WTC11 (cell line): ENCODE measurements around the gene RGMA. TPM values are rescaled to one million over a fixed set of nuclear protein-coding genes. Genes with fewer than 3 reads are reported as not detected.

ENCODE experiments used
- ATAC-seq: fragments of 200-7000 bp; cut with Tn5 transposase; 2 replicates; pipeline ENCODE4 v1.10.0; 2021; ENCODE audit warnings: mild to moderate bottlenecking, moderate library complexity
- CTCF ChIA-PET: fragments of 300-600 bp; sonication (Branson Sonifier 250); formaldehyde crosslinking; loops from one replicate; lab custom pipeline; 2021; ENCODE audit warnings: antibody characterized with exemption; lab: Charles Lee
- POLR2A ChIA-PET: fragments of 350-600 bp; sonication (Branson Sonifier 250); formaldehyde crosslinking; loops from one replicate; lab custom pipeline; 2021; ENCODE audit warnings: antibody characterized with exemption; lab: Charles Lee
- DNase-seq: peaks from one replicate; pipeline ENCODE4 v3.0.0; 2021; ENCODE audit warnings: low spot score
- H3K27ac Mint-ChIP-seq: 2 replicates; pipeline ENCODE4 v1.8.0; 2021; ENCODE audit warnings: mixed read lengths
- H3K27me3 Mint-ChIP-seq: 2 replicates; pipeline ENCODE4 v1.8.0; 2021; ENCODE audit warnings: low read depth, mild to moderate bottlenecking, moderate library complexity, mixed read lengths
- H3K36me3 Mint-ChIP-seq: 2 replicates; pipeline ENCODE4 v1.8.0; 2021; ENCODE audit warnings: mixed read lengths
- H3K4me1 Mint-ChIP-seq: 2 replicates; pipeline ENCODE4 v1.8.0; 2022; ENCODE audit warnings: mixed read lengths
- H3K4me3 Mint-ChIP-seq: 2 replicates; pipeline ENCODE4 v1.8.0; 2021; ENCODE audit warnings: mild to moderate bottlenecking, moderate library complexity, mixed read lengths
- H3K9me3 Mint-ChIP-seq: 2 replicates; pipeline ENCODE4 v1.8.0; 2021; ENCODE audit warnings: mixed read lengths
- ATF2 ChIP-seq: sonication (generic); formaldehyde crosslinking; IDR thresholded peaks from 2 replicates; pipeline ENCODE4 v1.8.1; 2022; ENCODE audit warnings: low read depth, missing genetic modification reagents, borderline replicate concordance
- ATF3 ChIP-seq: sonication (generic); formaldehyde crosslinking; conservative IDR thresholded peaks from 2 replicates; pipeline ENCODE4 v1.8.1; 2022; ENCODE audit warnings: mild to moderate bottlenecking, missing genetic modification reagents
- ERG ChIP-seq: fragments of 250-450 bp; sonication (Bioruptor Pico); IDR thresholded peaks from 2 replicates; pipeline ENCODE4 v1.8.0; 2021; ENCODE audit warnings: mild to moderate bottlenecking
- HMGA2 ChIP-seq: fragments of 250-450 bp; sonication (Bioruptor Pico); IDR thresholded peaks from 2 replicates; pipeline ENCODE4 v1.4.0; 2021; ENCODE audit warnings: mild to moderate bottlenecking, moderate library complexity
- JAZF1 ChIP-seq: fragments of 250-450 bp; sonication (Bioruptor Pico); IDR thresholded peaks from 2 replicates; pipeline ENCODE4 v1.9.0; 2021; ENCODE audit warnings: moderate library complexity, mild to moderate bottlenecking, inconsistent platforms
- MXD4 ChIP-seq: fragments of 250-450 bp; sonication (Bioruptor Pico); IDR thresholded peaks from 2 replicates; pipeline ENCODE4 v1.8.0; 2021; ENCODE audit warnings: mild to moderate bottlenecking, moderate library complexity, borderline replicate concordance
- NFE2L1 ChIP-seq: sonication (generic); formaldehyde crosslinking; IDR thresholded peaks from 2 replicates; pipeline ENCODE4 v1.8.1; 2023; ENCODE audit warnings: missing genetic modification reagents
- PREB ChIP-seq: sonication (generic); formaldehyde crosslinking; IDR thresholded peaks from 2 replicates; pipeline ENCODE4 v1.8.1; 2022; ENCODE audit warnings: mild to moderate bottlenecking, missing genetic modification reagents, moderate library complexity, borderline replicate concordance
- RORB ChIP-seq: fragments of 250-450 bp; sonication (Bioruptor Pico); IDR thresholded peaks from 2 replicates; pipeline ENCODE4 v1.9.0; 2021; ENCODE audit warnings: mild to moderate bottlenecking
- TCF7 ChIP-seq: sonication (generic); formaldehyde crosslinking; IDR thresholded peaks from 2 replicates; pipeline ENCODE4 v1.8.0; 2022; ENCODE audit warnings: mild to moderate bottlenecking, low read depth, missing genetic modification reagents, moderate library complexity
- ZNF138 ChIP-seq: sonication (generic); formaldehyde crosslinking; conservative IDR thresholded peaks from 2 replicates; pipeline ENCODE4 v1.8.1; 2022; ENCODE audit warnings: mild to moderate bottlenecking, moderate library complexity, missing genetic modification reagents
- ZNF219 ChIP-seq: sonication (generic); formaldehyde crosslinking; IDR thresholded peaks from 2 replicates; pipeline ENCODE4 v1.8.0; 2023; ENCODE audit warnings: missing genetic modification reagents, mild to moderate bottlenecking, borderline replicate concordance
- ZNF423 ChIP-seq: fragments of 250-450 bp; sonication (Bioruptor Pico); IDR thresholded peaks from 2 replicates; pipeline ENCODE4 v2.1.2; 2022; ENCODE audit warnings: mild to moderate bottlenecking, moderate library complexity
- ZSCAN18 ChIP-seq: fragments of 250-450 bp; sonication (Bioruptor Pico); IDR thresholded peaks from 2 replicates; pipeline ENCODE4 v2.1.2; 2022; ENCODE audit warnings: mild to moderate bottlenecking, moderate library complexity
- total RNA-seq: library from RNA; stranded (reverse); gene quantifications from 3 replicates; pipeline ENCODE4 v1.2.3, GENCODE V29; 2021
- TF ChIP-seq, protein P1 (sequence below): fragments of 250-450 bp; sonication (Bioruptor Pico); IDR thresholded peaks from 2 replicates; pipeline ENCODE4 v1.9.0; 2021; ENCODE audit warnings: moderate library complexity, mild to moderate bottlenecking, inconsistent platforms, borderline replicate concordance
- TF ChIP-seq, protein P2 (sequence below): sonication (generic); formaldehyde crosslinking; conservative IDR thresholded peaks from 2 replicates; pipeline ENCODE4 v1.8.1; 2023; ENCODE audit warnings: mild to moderate bottlenecking, low read depth, missing genetic modification reagents, moderate library complexity
- TF ChIP-seq, protein P3 (sequence below): sonication (generic); formaldehyde crosslinking; IDR thresholded peaks from 2 replicates; pipeline ENCODE4 v1.8.1; 2022; ENCODE audit warnings: mild to moderate bottlenecking, moderate library complexity, missing genetic modification reagents

Gene RGMA
- total RNA-seq, 1 experiment from 2014 or later: 47.2 TPM

GRCh38 chr15:93081399-93081798, 7.6 kb downstream of the RGMA start:
- ChIA-PET POLR2A (no interaction called here), CTCF (interaction anchor here (1.4 to 1.6 kb wide), 2 partner anchors 51 to 253 kb away, joined by 3 to 5 read pairs; no protein-coding TSS in a partner anchor)
- Mint-ChIP-seq H3K36me3 (0 out of 2 replicates have a peak, but pooled peaks cover 5% of the 10 kb centered on the region), H3K4me1 (peaks cover 25% of the 10 kb centered on the region), H3K27me3 (peaks cover 2% of the 10 kb centered on the region), H3K9me3 (no peaks in the 10 kb centered on the region)
- no peak for DNase-seq
- no peak for ATAC-seq
- TF ChIP-seq JAZF1 (CRISPR knock-in tag) (no peak), NFE2L1 (CRISPR knock-in tag) (no peak), ZNF219 (CRISPR knock-in tag) (no peak), MXD4 (CRISPR knock-in tag) (no peak), PREB (CRISPR knock-in tag) (no peak), ZNF138 (CRISPR knock-in tag) (no peak), ZSCAN18 (CRISPR knock-in tag) (no peak), ATF2 (CRISPR knock-in tag) (no peak), HMGA2 (CRISPR knock-in tag) (no peak), ATF3 (CRISPR knock-in tag) (no peak), RORB (CRISPR knock-in tag) (no peak), TCF7 (CRISPR knock-in tag) (no peak), ZNF423 (CRISPR knock-in tag) (no peak), ERG (no peak)
- TF ChIP-seq, protein P1, sequence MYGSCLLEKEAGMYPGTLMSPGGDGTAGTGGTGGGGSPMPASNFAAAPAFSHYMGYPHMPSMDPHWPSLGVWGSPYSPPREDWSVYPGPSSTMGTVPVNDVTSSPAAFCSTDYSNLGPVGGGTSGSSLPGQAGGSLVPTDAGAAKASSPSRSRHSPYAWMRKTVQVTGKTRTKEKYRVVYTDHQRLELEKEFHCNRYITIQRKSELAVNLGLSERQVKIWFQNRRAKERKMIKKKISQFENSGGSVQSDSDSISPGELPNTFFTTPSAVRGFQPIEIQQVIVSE (CRISPR knock-in tag): no peak
- TF ChIP-seq, protein P2, sequence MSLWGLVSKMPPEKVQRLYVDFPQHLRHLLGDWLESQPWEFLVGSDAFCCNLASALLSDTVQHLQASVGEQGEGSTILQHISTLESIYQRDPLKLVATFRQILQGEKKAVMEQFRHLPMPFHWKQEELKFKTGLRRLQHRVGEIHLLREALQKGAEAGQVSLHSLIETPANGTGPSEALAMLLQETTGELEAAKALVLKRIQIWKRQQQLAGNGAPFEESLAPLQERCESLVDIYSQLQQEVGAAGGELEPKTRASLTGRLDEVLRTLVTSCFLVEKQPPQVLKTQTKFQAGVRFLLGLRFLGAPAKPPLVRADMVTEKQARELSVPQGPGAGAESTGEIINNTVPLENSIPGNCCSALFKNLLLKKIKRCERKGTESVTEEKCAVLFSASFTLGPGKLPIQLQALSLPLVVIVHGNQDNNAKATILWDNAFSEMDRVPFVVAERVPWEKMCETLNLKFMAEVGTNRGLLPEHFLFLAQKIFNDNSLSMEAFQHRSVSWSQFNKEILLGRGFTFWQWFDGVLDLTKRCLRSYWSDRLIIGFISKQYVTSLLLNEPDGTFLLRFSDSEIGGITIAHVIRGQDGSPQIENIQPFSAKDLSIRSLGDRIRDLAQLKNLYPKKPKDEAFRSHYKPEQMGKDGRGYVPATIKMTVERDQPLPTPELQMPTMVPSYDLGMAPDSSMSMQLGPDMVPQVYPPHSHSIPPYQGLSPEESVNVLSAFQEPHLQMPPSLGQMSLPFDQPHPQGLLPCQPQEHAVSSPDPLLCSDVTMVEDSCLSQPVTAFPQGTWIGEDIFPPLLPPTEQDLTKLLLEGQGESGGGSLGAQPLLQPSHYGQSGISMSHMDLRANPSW: no peak
- TF ChIP-seq, protein P3, sequence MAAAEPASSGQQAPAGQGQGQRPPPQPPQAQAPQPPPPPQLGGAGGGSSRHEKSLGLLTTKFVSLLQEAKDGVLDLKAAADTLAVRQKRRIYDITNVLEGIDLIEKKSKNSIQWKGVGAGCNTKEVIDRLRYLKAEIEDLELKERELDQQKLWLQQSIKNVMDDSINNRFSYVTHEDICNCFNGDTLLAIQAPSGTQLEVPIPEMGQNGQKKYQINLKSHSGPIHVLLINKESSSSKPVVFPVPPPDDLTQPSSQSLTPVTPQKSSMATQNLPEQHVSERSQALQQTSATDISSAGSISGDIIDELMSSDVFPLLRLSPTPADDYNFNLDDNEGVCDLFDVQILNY (CRISPR knock-in tag): no peak
- TF ChIP-seq, all 79 proteins: peak for 0
- H3K27ac Mint-ChIP-seq: no peak overlapping the region
- no peak overlapping the region for H3K4me3 Mint-ChIP-seq
